ENCODE results near the gene C14orf132.

The C14orf132 gene

GRCh38 chr14:96051231-96051630 lies 12.1 kb downstream of the C14orf132 start:
- TF ChIP-seq CTCF (IDR thresholded peaks at IDR 0.05; ENCODE audit: borderline replicate concordance, insufficient read depth, low read depth, low read length) = no peak
- no peak overlapping the region for H3K4me3 ChIP-seq (ENCODE audit: low read depth, low read length)

GRCh38 chr14:96051642-96052540 lies 12.7 kb downstream of the C14orf132 start:
- TF ChIP-seq CTCF (IDR thresholded peaks at IDR 0.05; ENCODE audit: borderline replicate concordance, insufficient read depth, low read depth, low read length) = peak; percentile 67; the same call in 1 of the 2 replicates
- no peak overlapping the region for H3K4me3 ChIP-seq (ENCODE audit: low read depth, low read length)

GRCh38 chr14:96052541-96053247 lies 13.5 kb downstream of the C14orf132 start:
- TF ChIP-seq CTCF (IDR thresholded peaks at IDR 0.05; ENCODE audit: borderline replicate concordance, insufficient read depth, low read depth, low read length) = no peak
- no peak overlapping the region for H3K4me3 ChIP-seq (ENCODE audit: low read depth, low read length)

GRCh38 chr14:96053248-96053599 lies 14.1 kb downstream of the C14orf132 start:
- no peak for TF ChIP-seq CTCF (IDR thresholded peaks at IDR 0.05; ENCODE audit: borderline replicate concordance, insufficient read depth, low read depth, low read length)
- H3K4me3 ChIP-seq (ENCODE audit: low read depth, low read length) = no peak overlapping the region

GRCh38 chr14:96053600-96054381 lies 14.6 kb downstream of the C14orf132 start:
- H3K4me3 ChIP-seq (ENCODE audit: low read depth, low read length) = no peak overlapping the region
- no peak for TF ChIP-seq CTCF (IDR thresholded peaks at IDR 0.05; ENCODE audit: borderline replicate concordance, insufficient read depth, low read depth, low read length)

- TF ChIP-seq CTCF (IDR thresholded peaks at IDR 0.05; ENCODE audit: borderline replicate concordance, insufficient read depth, low read depth, low read length) = no peak
- no peak overlapping the region for H3K4me3 ChIP-seq (ENCODE audit: low read depth, low read length)
These were observed 15.5 kb downstream of the C14orf132 start for GRCh38 chr14:96054661-96055060.

All from GM12875 (cell line).